ENCODE results near the gene FGF8. TPM values are rescaled to one million over a fixed set of nuclear protein-coding genes. Genes with fewer than 3 reads are reported as not detected.

FGF8 gene
- total RNA-seq, 1 donor from 2014 or later: not detected

DNA sequence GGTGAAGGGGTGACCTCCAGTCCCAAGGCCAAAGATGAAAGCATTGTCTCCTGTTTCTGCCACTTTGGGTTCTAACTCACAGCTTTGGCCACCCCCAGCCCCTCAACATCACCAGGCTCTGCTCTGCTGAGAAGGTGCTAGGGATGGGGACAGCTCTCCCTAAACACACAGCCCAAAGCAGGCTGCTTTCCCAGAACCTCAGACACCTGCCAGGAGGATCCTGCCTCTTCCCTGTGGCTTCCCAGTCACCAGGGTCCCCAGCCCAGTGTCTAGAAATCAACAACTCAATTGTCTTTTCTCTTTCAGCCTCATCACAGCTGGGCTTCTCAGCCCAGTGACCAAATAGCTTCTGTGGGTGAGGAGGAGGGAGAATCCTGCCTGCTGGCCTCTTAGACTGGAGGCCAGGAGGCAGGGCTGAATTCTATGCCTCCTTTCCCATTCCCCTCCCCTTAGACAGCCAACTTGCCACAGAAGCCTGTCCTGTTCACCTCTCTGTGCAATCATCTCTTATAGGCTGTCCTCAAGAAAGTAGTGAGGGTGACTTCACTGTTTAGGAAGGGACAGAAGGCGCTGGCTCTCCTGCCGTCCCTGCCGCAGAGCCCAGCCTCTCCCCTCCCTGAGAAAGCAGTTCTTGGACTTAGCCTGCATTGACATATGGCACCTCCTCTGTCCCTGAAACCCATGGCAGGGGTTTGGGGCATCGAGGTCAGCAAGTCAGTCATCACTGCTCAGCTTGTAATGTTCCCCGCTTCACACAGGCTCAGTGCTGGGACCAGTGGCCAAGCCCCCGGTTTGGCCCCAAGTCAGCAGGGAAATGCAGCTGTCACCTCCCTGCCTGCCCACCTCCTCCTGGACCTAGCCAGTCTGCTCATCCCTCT is 3.7 kb downstream of the FGF8 start:
- H3K9me3 Mint-ChIP-seq (ENCODE audit: unreplicated experiment): no peaks in the 10 kb centered on the region
- H3K27ac Mint-ChIP-seq (ENCODE audit: unreplicated experiment): no peak overlapping the region
- H3K4me3 Mint-ChIP-seq (ENCODE audit: unreplicated experiment): no peak overlapping the region
- H3K27me3 Mint-ChIP-seq (ENCODE audit: unreplicated experiment): peaks cover 64% of the 10 kb centered on the region
- no peaks in the 10 kb centered on the region for H3K36me3 Mint-ChIP-seq (ENCODE audit: unreplicated experiment)
- TF ChIP-seq, protein P1, sequence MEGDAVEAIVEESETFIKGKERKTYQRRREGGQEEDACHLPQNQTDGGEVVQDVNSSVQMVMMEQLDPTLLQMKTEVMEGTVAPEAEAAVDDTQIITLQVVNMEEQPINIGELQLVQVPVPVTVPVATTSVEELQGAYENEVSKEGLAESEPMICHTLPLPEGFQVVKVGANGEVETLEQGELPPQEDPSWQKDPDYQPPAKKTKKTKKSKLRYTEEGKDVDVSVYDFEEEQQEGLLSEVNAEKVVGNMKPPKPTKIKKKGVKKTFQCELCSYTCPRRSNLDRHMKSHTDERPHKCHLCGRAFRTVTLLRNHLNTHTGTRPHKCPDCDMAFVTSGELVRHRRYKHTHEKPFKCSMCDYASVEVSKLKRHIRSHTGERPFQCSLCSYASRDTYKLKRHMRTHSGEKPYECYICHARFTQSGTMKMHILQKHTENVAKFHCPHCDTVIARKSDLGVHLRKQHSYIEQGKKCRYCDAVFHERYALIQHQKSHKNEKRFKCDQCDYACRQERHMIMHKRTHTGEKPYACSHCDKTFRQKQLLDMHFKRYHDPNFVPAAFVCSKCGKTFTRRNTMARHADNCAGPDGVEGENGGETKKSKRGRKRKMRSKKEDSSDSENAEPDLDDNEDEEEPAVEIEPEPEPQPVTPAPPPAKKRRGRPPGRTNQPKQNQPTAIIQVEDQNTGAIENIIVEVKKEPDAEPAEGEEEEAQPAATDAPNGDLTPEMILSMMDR (IDR thresholded peaks at IDR 0.05): no peak
- peaks cover 12% of the 10 kb centered on the region for H3K4me1 Mint-ChIP-seq (ENCODE audit: unreplicated experiment)
- DNase-seq (ENCODE audit: extremely low spot score, unreplicated experiment): no peak

- no peak overlapping the region for H3K27ac Mint-ChIP-seq (ENCODE audit: unreplicated experiment)
- H3K4me3 Mint-ChIP-seq (ENCODE audit: unreplicated experiment): no peak overlapping the region
- H3K27me3 Mint-ChIP-seq (ENCODE audit: unreplicated experiment): peaks cover 67% of the 10 kb centered on the region
- H3K4me1 Mint-ChIP-seq (ENCODE audit: unreplicated experiment): peaks cover 12% of the 10 kb centered on the region
- H3K36me3 Mint-ChIP-seq (ENCODE audit: unreplicated experiment): no peaks in the 10 kb centered on the region
- H3K9me3 Mint-ChIP-seq (ENCODE audit: unreplicated experiment): no peaks in the 10 kb centered on the region
- DNase-seq (ENCODE audit: extremely low spot score, unreplicated experiment): no peak
- TF ChIP-seq, protein P1 (IDR thresholded peaks at IDR 0.05): no peak
Observed at GRCh38 chr10:101771380-101771779, 4.5 kb downstream of the FGF8 start.

DNA sequence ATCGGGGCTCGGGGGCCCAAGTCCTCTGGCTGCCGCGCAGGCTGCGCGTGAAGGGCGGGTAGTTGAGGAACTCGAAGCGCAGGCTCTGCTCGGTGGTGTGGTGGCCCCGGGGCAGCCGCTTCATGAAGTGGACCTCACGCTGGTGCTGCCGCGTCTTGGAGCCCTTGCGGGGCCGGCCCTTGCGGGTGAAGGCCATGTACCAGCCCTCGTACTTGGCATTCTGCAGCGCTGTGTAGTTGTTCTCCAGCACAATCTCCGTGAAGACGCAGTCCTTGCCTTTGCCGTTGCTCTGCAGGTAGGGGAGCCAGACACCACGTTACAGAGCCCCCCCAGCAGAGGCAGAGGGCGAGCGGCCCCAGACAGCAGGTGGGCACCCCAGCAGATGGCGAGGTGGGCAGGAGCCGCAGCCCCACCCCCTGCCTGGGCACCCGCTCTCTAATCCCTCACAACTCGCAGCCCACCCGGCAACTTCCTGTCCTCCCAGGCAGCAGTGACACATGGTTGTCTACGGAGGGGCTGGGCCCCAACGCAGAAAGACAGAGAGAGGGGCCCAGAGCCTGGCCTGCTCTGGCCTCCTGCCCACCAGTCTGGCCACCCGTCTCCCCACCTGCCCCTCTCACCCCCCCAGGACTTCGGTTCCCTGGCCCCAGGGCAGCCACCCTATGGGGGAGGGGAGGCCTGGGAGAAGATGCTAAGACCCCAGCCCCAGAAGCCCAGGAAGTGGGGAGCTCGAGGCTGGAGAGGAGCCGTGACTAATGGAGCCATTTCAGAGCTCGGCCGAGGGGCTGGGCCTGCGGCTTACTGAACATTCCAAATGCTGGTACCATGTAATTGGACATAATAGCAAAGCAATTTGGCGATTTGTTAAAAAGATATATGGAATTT is 5.3 kb downstream of the FGF8 start:
- no peak for DNase-seq (ENCODE audit: extremely low spot score, unreplicated experiment)
- TF ChIP-seq, protein P1 (IDR thresholded peaks at IDR 0.05): no peak
- Mint-ChIP-seq H3K9me3 (ENCODE audit: unreplicated experiment) (no peaks in the 10 kb centered on the region), H3K4me1 (ENCODE audit: unreplicated experiment) (peaks cover 12% of the 10 kb centered on the region), H3K27ac (ENCODE audit: unreplicated experiment) (no peak overlapping the region), H3K27me3 (ENCODE audit: unreplicated experiment) (peaks cover 73% of the 10 kb centered on the region), H3K4me3 (ENCODE audit: unreplicated experiment) (no peak overlapping the region), H3K36me3 (ENCODE audit: unreplicated experiment) (no peaks in the 10 kb centered on the region)

DNA sequence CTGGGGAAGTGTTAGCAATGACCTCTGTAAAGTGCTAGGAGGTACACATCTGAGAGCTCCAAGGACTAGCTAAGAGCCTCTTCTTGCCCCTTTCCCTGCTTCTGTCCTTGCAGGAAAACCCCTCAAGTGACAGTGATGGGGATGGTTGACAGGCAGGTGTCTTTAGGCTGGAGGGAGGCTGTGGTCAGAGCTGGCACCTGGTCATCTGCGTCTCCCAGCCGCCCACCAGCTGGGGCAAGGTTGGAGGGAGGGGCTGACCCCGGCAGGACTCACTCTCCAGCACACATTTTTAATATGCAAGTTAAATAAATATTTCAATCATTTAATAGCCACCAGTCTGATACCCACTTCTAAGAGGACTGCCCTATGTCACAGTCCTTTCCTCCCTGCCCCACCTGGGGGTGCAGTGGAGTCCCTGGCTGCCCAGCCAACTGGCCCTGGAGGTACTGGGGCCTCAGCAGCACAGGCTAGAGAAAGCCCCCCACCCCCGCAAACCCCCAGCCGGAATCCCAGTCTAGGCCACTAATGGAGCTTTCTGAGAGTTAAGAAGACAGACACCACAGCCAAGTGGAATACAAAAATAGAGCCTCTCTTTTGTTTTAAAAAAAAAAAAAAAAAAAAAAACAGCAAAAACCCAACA is 6.3 kb downstream of the FGF8 start:
- no peaks in the 10 kb centered on the region for H3K9me3 Mint-ChIP-seq (ENCODE audit: unreplicated experiment)
- H3K4me3 Mint-ChIP-seq (ENCODE audit: unreplicated experiment): no peak overlapping the region
- TF ChIP-seq, protein P1 (IDR thresholded peaks at IDR 0.05): no peak
- peaks cover 76% of the 10 kb centered on the region for H3K27me3 Mint-ChIP-seq (ENCODE audit: unreplicated experiment)
- peaks cover 12% of the 10 kb centered on the region for H3K4me1 Mint-ChIP-seq (ENCODE audit: unreplicated experiment)
- H3K36me3 Mint-ChIP-seq (ENCODE audit: unreplicated experiment): no peaks in the 10 kb centered on the region
- no peak for DNase-seq (ENCODE audit: extremely low spot score, unreplicated experiment)
- H3K27ac Mint-ChIP-seq (ENCODE audit: unreplicated experiment): no peak overlapping the region

Data from osteocyte (in vitro differentiated cells).